ENCODE results near the gene EFNB2. TPM values are rescaled to one million over a fixed set of nuclear protein-coding genes. Genes with fewer than 3 reads are reported as not detected.
A peak's percentile ranks its signal among the peaks of the same experiment; 100 is the strongest.

The EFNB2 gene
- polyA plus RNA-seq, 1 donor from 2014 or later: 53.1 TPM

DNA sequence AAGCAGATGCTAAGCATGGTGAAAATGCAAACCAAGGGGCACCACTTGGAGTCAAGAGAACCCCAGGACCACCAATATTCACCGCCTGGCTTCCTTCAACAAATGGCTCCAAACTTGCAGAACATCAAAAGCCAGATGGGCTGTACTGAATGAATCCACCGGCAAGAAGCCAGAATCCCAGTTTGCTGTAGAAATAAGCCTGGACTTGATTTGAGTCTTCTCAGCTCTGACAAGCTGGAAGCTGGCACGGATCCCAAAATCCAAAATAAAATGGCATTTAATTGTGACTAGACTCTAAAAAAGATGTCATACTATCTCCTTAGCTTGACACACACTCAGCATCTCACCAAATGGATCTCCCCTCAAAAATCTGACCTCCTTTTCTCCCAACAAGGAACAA, 11.9 kb downstream of the EFNB2 start:
- H3K27ac ChIP-seq (ENCODE audit: low read length): no peak overlapping the region
- H3F3A ChIP-seq (ENCODE audit: insufficient read depth, low read length, poor library complexity, severe bottlenecking): peaks cover 10% of the 10 kb centered on the region
- H3K9me3 ChIP-seq (ENCODE audit: low read length): no peaks in the 10 kb centered on the region
- no peaks in the 10 kb centered on the region for H3K9me2 ChIP-seq (ENCODE audit: insufficient read depth, low read length)
- peaks cover 99% of the 10 kb centered on the region for H3K79me2 ChIP-seq (replicated peaks; ENCODE audit: insufficient read depth, low read length)
- no peaks in the 10 kb centered on the region for H3K27me3 ChIP-seq (ENCODE audit: insufficient read depth, low read depth, low read length)
- H3K9ac ChIP-seq (ENCODE audit: low read length): no peak overlapping the region
- H3K4me3 ChIP-seq (ENCODE audit: low read length): peak overlapping the region; percentile 22
- H3K36me3 ChIP-seq (ENCODE audit: insufficient read depth, low read length): no peaks in the 10 kb centered on the region
- H4K20me1 ChIP-seq (ENCODE audit: insufficient read depth): no peaks in the 10 kb centered on the region
- H2AFZ ChIP-seq (ENCODE audit: low read depth, low read length): no peak overlapping the region
- H3K4me2 ChIP-seq (ENCODE audit: low read length): peak overlapping the region; percentile 6
- TF ChIP-seq SMC3 (conservative IDR thresholded peaks at IDR 0.05; ENCODE audit: poor library complexity) (no peak), RAD21 (conservative IDR thresholded peaks at IDR 0.05) (no peak), TAF1 (IDR thresholded peaks at IDR 0.05; ENCODE audit: low read depth) (no peak), POLR2AphosphoS5 (IDR thresholded peaks at IDR 0.05) (no peak), MXI1 (conservative IDR thresholded peaks at IDR 0.05; ENCODE audit: poor library complexity, severe bottlenecking) (no peak), EP300 (conservative IDR thresholded peaks at IDR 0.05; ENCODE audit: poor library complexity, severe bottlenecking) (no peak), EZH2 (IDR thresholded peaks at IDR 0.05; ENCODE audit: borderline replicate concordance, insufficient read depth, low read length, poor library complexity, severe bottlenecking) (no peak)
- TF ChIP-seq, protein P1, sequence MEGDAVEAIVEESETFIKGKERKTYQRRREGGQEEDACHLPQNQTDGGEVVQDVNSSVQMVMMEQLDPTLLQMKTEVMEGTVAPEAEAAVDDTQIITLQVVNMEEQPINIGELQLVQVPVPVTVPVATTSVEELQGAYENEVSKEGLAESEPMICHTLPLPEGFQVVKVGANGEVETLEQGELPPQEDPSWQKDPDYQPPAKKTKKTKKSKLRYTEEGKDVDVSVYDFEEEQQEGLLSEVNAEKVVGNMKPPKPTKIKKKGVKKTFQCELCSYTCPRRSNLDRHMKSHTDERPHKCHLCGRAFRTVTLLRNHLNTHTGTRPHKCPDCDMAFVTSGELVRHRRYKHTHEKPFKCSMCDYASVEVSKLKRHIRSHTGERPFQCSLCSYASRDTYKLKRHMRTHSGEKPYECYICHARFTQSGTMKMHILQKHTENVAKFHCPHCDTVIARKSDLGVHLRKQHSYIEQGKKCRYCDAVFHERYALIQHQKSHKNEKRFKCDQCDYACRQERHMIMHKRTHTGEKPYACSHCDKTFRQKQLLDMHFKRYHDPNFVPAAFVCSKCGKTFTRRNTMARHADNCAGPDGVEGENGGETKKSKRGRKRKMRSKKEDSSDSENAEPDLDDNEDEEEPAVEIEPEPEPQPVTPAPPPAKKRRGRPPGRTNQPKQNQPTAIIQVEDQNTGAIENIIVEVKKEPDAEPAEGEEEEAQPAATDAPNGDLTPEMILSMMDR (IDR thresholded peaks at IDR 0.05; ENCODE audit: poor library complexity, severe bottlenecking): no peak
- TF ChIP-seq, protein P2, sequence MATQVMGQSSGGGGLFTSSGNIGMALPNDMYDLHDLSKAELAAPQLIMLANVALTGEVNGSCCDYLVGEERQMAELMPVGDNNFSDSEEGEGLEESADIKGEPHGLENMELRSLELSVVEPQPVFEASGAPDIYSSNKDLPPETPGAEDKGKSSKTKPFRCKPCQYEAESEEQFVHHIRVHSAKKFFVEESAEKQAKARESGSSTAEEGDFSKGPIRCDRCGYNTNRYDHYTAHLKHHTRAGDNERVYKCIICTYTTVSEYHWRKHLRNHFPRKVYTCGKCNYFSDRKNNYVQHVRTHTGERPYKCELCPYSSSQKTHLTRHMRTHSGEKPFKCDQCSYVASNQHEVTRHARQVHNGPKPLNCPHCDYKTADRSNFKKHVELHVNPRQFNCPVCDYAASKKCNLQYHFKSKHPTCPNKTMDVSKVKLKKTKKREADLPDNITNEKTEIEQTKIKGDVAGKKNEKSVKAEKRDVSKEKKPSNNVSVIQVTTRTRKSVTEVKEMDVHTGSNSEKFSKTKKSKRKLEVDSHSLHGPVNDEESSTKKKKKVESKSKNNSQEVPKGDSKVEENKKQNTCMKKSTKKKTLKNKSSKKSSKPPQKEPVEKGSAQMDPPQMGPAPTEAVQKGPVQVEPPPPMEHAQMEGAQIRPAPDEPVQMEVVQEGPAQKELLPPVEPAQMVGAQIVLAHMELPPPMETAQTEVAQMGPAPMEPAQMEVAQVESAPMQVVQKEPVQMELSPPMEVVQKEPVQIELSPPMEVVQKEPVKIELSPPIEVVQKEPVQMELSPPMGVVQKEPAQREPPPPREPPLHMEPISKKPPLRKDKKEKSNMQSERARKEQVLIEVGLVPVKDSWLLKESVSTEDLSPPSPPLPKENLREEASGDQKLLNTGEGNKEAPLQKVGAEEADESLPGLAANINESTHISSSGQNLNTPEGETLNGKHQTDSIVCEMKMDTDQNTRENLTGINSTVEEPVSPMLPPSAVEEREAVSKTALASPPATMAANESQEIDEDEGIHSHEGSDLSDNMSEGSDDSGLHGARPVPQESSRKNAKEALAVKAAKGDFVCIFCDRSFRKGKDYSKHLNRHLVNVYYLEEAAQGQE (IDR thresholded peaks at IDR 0.05; ENCODE audit: borderline replicate concordance): no peak

DNA sequence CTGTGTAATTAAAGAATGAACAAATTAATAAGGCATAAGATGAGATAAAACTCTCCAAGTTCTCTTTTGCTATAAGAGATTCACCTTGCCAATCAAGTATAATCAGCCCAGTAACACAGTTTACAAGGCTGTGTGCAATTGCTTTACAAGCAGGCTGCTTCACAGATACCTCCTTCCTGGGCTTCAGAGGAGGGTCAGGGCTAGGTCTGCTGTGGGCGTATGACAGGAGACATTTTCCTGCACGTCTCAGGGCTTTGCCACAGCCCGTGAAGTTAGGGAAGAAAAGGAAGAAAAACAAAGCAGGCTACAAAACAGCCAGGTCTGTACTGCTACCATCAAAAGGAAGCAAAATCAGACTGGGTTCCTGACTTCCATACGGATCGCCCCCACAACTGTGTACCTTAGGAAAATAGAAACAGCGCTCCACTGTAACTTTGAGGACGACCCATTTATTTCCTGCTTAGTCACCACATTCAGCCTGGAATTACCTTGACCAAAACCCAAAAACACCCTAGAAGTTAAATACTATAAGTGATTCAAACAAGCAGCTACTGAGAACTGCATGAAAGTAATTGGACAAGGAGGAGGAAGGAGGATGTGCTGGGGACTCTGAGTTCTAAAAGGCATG, 12.4 kb downstream of the EFNB2 start:
- Histone ChIP-seq H3K27me3 (ENCODE audit: insufficient read depth, low read depth, low read length) (no peaks in the 10 kb centered on the region), H3K4me2 (ENCODE audit: low read length) (no peak overlapping the region), H3F3A (ENCODE audit: insufficient read depth, low read length, poor library complexity, severe bottlenecking) (peaks cover 10% of the 10 kb centered on the region), H3K9me2 (ENCODE audit: insufficient read depth, low read length) (no peaks in the 10 kb centered on the region), H3K9ac (ENCODE audit: low read length) (no peak overlapping the region), H3K27ac (ENCODE audit: low read length) (no peak overlapping the region), H2AFZ (ENCODE audit: low read depth, low read length) (no peak overlapping the region), H4K20me1 (ENCODE audit: insufficient read depth) (no peaks in the 10 kb centered on the region), H3K36me3 (ENCODE audit: insufficient read depth, low read length) (no peaks in the 10 kb centered on the region), H3K4me3 (ENCODE audit: low read length) (peak overlapping the region; percentile 22), H3K9me3 (ENCODE audit: low read length) (no peaks in the 10 kb centered on the region), H3K79me2 (replicated peaks; ENCODE audit: insufficient read depth, low read length) (peaks cover 99% of the 10 kb centered on the region)
- TF ChIP-seq EZH2 (IDR thresholded peaks at IDR 0.05; ENCODE audit: borderline replicate concordance, insufficient read depth, low read length, poor library complexity, severe bottlenecking) (no peak), MXI1 (conservative IDR thresholded peaks at IDR 0.05; ENCODE audit: poor library complexity, severe bottlenecking) (no peak), SMC3 (conservative IDR thresholded peaks at IDR 0.05; ENCODE audit: poor library complexity) (no peak)
- TF ChIP-seq, protein P1 (IDR thresholded peaks at IDR 0.05; ENCODE audit: poor library complexity, severe bottlenecking): no peak

Measured in neural cell (in vitro differentiated cells).